DND-41 (cell line): ENCODE results near the gene SEC61B.
"Not testable (repeated sequence)": the region's sequence is repeated elsewhere in the genome, so short reads cannot be mapped to it uniquely, and the experiment has no call there.

Experiments
- EZH2 ChIP-seq: IDR thresholded peaks from 3 replicates; pipeline ENCODE4 v1.6.1; 2012; ENCODE audit warnings: borderline replicate concordance, low read depth, mild to moderate bottlenecking, moderate library complexity, low read length, inconsistent platforms; ENCODE audit not compliant: severe bottlenecking
- TF ChIP-seq, protein P1 (sequence below): IDR thresholded peaks from 2 replicates; pipeline ENCODE4 v1.5.1; 2012; ENCODE audit warnings: borderline replicate concordance, low read length, moderate library complexity, mild to moderate bottlenecking; ENCODE audit not compliant: poor library complexity, severe bottlenecking; ENCODE audit errors: extremely low read depth

DNA sequence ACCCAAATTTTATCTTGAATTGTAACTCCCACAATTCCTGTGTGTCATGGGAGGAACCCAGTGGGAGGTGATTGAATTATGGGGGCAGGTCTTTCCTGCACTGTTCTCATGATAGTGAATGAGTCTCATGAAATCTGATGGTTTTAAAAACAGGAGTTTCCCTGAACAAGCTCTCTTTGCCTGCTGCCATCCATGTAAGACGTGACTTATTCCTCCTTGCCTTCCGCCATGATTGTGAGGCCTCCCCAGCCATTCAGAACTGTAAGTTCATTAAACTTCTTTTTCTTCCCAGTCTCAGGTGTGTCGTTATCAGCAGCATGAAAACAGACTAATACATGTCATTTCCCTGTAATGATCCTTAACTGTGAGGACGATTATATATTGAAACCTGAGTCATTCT lies 15.8 kb downstream of the SEC61B start:
- TF ChIP-seq, protein P1, sequence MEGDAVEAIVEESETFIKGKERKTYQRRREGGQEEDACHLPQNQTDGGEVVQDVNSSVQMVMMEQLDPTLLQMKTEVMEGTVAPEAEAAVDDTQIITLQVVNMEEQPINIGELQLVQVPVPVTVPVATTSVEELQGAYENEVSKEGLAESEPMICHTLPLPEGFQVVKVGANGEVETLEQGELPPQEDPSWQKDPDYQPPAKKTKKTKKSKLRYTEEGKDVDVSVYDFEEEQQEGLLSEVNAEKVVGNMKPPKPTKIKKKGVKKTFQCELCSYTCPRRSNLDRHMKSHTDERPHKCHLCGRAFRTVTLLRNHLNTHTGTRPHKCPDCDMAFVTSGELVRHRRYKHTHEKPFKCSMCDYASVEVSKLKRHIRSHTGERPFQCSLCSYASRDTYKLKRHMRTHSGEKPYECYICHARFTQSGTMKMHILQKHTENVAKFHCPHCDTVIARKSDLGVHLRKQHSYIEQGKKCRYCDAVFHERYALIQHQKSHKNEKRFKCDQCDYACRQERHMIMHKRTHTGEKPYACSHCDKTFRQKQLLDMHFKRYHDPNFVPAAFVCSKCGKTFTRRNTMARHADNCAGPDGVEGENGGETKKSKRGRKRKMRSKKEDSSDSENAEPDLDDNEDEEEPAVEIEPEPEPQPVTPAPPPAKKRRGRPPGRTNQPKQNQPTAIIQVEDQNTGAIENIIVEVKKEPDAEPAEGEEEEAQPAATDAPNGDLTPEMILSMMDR: not testable (repeated sequence)
- TF ChIP-seq EZH2: not testable (repeated sequence)
